ENCODE data around the gene CEP112. TPM values are rescaled to one million over a fixed set of nuclear protein-coding genes. Genes with fewer than 3 reads are reported as not detected.

The CEP112 gene
- total and polyA plus RNA-seq, 10 of the 15 experiments (the other 5 are each of a cell fraction or from before 2014, with no cell fraction given): 0.11 to 3.8 (median 0.32) TPM; not detected in 1

- H4K20me1 ChIP-seq (ENCODE audit: control insufficient read depth, insufficient read depth): no peaks in the 10 kb centered on the region
- 4% methylated on average over 10 of the region's 10 CpGs for WGBS (ENCODE audit: insufficient coverage, insufficient replicate concordance, low lambda C conversion rate, missing lambda C conversion rate)
- RAD21 ChIA-PET (ENCODE audit: unreplicated experiment): no interaction called here
- H3K9me3 ChIP-seq (replicated peaks; ENCODE audit: control insufficient read depth, insufficient read depth, low read length): no peaks in the 10 kb centered on the region
- BruUV-seq (replicated peaks): no TSS peak
- FAIRE-seq: no peak
- no peak for ATAC-seq
- H3K4me3 ChIP-seq: peak overlapping the region; percentile 78; the same call in 1 of the 2 replicates
- no peak for DNase-seq (ENCODE audit: low read depth, low spot score)
- no peaks in the 10 kb centered on the region for H3K4me1 ChIP-seq (ENCODE audit: control insufficient read depth, insufficient read depth, low read length)
- H3K4me2 ChIP-seq (ENCODE audit: control insufficient read depth, insufficient read depth): peak overlapping the region; percentile 95; the same call in 1 of the 2 replicates
- in situ Hi-C loops (cut with MboI) (no loop called here), intact Hi-C loops (cut with micrococcal nuclease; ENCODE audit: unreplicated experiment) (no loop called here)
- no peak overlapping the region for H3K27ac ChIP-seq (ENCODE audit: control insufficient read depth, insufficient read depth)
- no peaks in the 10 kb centered on the region for H3K27me3 ChIP-seq (replicated peaks in 1 of 2; ENCODE audit: control insufficient read depth in 2 of 2, insufficient read depth in 2 of 2, low read length in 1 of 2)
- CTCF ChIA-PET: interaction anchor here (0.9 kb wide), 1 partner anchor 8 kb away, joined by 3 read pairs; no protein-coding TSS in a partner anchor
- H3K79me2 ChIP-seq (ENCODE audit: control insufficient read depth, insufficient read depth, low read length): no peaks in the 10 kb centered on the region
- H2AFZ ChIP-seq (ENCODE audit: control insufficient read depth, low read depth, low read length): no peak overlapping the region; the same call in 1 of the 2 replicates
- TF ChIP-seq FOXK2 (IDR thresholded peaks at IDR 0.05) (no peak), ZBTB40 (IDR thresholded peaks at IDR 0.05; ENCODE audit: borderline replicate concordance) (peak; percentile 0; the same call in 1 of the 2 replicates), ELK1 (IDR thresholded peaks at IDR 0.05; ENCODE audit: low read depth, low read length) (0 out of 2 replicates have a peak, but pooled peaks have one; percentile 2), NFXL1 (IDR thresholded peaks at IDR 0.05; ENCODE audit: borderline replicate concordance) (no peak), ZBED1 (IDR thresholded peaks at IDR 0.05; ENCODE audit: borderline replicate concordance) (no peak), YY1 (IDR thresholded peaks at IDR 0.05; ENCODE audit: low read depth, low read length) (no peak), RBBP5 (conservative IDR thresholded peaks at IDR 0.05) (no peak), BACH1 (IDR thresholded peaks at IDR 0.05; ENCODE audit: borderline replicate concordance) (no peak), CHD2 (IDR thresholded peaks at IDR 0.05; ENCODE audit: borderline replicate concordance, low read depth, low read length) (no peak), IKZF1 (conservative IDR thresholded peaks at IDR 0.05) (0 out of 2 replicates have a peak, but pooled peaks have one; percentile 18)
- SMC1A ChIA-PET (ENCODE audit: uncharacterized antibody, unreplicated experiment): no interaction called here
- no peaks in the 10 kb centered on the region for H3K36me3 ChIP-seq (ENCODE audit: control insufficient read depth in 2 of 2, insufficient read depth in 2 of 2, low read length in 1 of 2)
- no peak overlapping the region for H3K9ac ChIP-seq (ENCODE audit: control insufficient read depth, insufficient read depth, low read length)
- POLR2A ChIA-PET: no interaction called here
Observed at GRCh38 chr17:66192378-66192687, 400 bp upstream of the CEP112 start.

All from GM12878 (cell line).